Fibroblast of lung (primary cell): ENCODE data around the gene TROAP. TPM values are rescaled to one million over a fixed set of nuclear protein-coding genes. Genes with fewer than 3 reads are reported as not detected.

Source experiments
- DNase-seq, 2 donors: peaks; one replicate each; pipeline versions ENCODE4 v3.0.0 to v3.0.0-alpha.2; 2010; ENCODE audit warnings: low read depth in 2 of 2
- H2AFZ ChIP-seq: 2 replicates; pipeline ENCODE4 v1.5.1; 2012; ENCODE audit warnings: low read length, control low read depth, inconsistent platforms
- H3K27ac ChIP-seq: 2 replicates; pipeline ENCODE4 v1.5.1; 2011; ENCODE audit warnings: low read length, control low read depth; ENCODE audit not compliant: insufficient read depth
- H3K27me3 ChIP-seq: 2 replicates; pipeline ENCODE4 v1.5.1; 2011; ENCODE audit warnings: mild to moderate bottlenecking, low read length; ENCODE audit not compliant: control insufficient read depth, insufficient read depth
- H3K36me3 ChIP-seq: 2 replicates; pipeline ENCODE4 v1.5.1; 2011; ENCODE audit warnings: low read length; ENCODE audit not compliant: control insufficient read depth, insufficient read depth
- H3K4me1 ChIP-seq: 2 replicates; pipeline ENCODE4 v1.5.1; 2011; ENCODE audit warnings: low read length; ENCODE audit not compliant: control insufficient read depth, insufficient read depth; ENCODE audit errors: extremely low read depth
- H3K4me2 ChIP-seq: 2 replicates; pipeline ENCODE4 v1.5.1; 2011; ENCODE audit warnings: low read length, control low read depth; ENCODE audit not compliant: insufficient read depth; ENCODE audit errors: extremely low read depth
- H3K4me3 ChIP-seq, 4 experiments: fragments of 200-600 bp in 1 of 4; sonication (generic) in 1 of 4; replicated peaks in 1 of 4; 2 replicates each; pipeline ENCODE4 v1.5.1; 2011 to 2016; ENCODE audit warnings: low read length in 4 of 4, low read depth in 3 of 4, mild to moderate bottlenecking in 3 of 4, control low read depth in 2 of 4, inconsistent platforms in 1 of 4, mixed read lengths in 1 of 4; ENCODE audit not compliant: insufficient read depth in 1 of 4; ENCODE audit errors: control extremely low read depth in 1 of 4
- H3K79me2 ChIP-seq: 2 replicates; pipeline ENCODE4 v1.5.1; 2012; ENCODE audit warnings: mild to moderate bottlenecking, low read length, inconsistent platforms; ENCODE audit not compliant: control insufficient read depth, insufficient read depth
- H3K9ac ChIP-seq: 2 replicates; pipeline ENCODE4 v1.5.1; 2011; ENCODE audit warnings: mild to moderate bottlenecking, low read length, control low read depth; ENCODE audit not compliant: insufficient read depth
- H3K9me3 ChIP-seq: 2 replicates; pipeline ENCODE4 v1.5.1; 2012; ENCODE audit warnings: low read depth, low read length; ENCODE audit not compliant: control insufficient read depth, insufficient read depth
- H4K20me1 ChIP-seq: 2 replicates; pipeline ENCODE4 v1.5.1; 2011; ENCODE audit warnings: low read length; ENCODE audit not compliant: control insufficient read depth, insufficient read depth; ENCODE audit errors: extremely low read depth
- CTCF ChIP-seq, 2 donors: IDR thresholded peaks in 1 of 2; conservative IDR thresholded peaks in 1 of 2; 1 replicate in 1 of 2; 2 replicates in 1 of 2; pipeline ENCODE4 v1.5.1; 2011 to 2012; ENCODE audit warnings: low read length in 2 of 2, control low read depth in 1 of 2, inconsistent platforms in 1 of 2, low read depth in 1 of 2, mild to moderate bottlenecking in 1 of 2
- EZH2 ChIP-seq: IDR thresholded peaks from 2 replicates; pipeline ENCODE4 v1.5.1; 2012; ENCODE audit warnings: low read length, control low read depth, mild to moderate bottlenecking; ENCODE audit errors: missing control alignments
- polyA plus RNA-seq, 2 donors: library from polyadenylated mRNA; depleted of rRNA in 1 of 2; stranded (reverse) in 1 of 2; unstranded in 1 of 2; fragments of >200 nt; gene quantifications; 2 replicates each; pipeline ENCODE4 v1.2.1, GENCODE V29; 2011 to 2012; ENCODE audit warnings: missing spikeins in 1 of 2
- total RNA-seq: library from RNA; depleted of rRNA; stranded (reverse); fragments of >200 nt; gene quantifications from 2 replicates; pipeline ENCODE4 v1.2.1, GENCODE V29; 2014

TROAP gene
- total and polyA plus RNA-seq, 2 donors (not counting 1 experiment from before 2014, with no cell fraction given), result 4.8 to 6.3 TPM

GRCh38 chr12:49336645-49337584 lies 13.9 kb downstream of the TROAP start, which contains the start of gene C1QL4:
Gene C1QL4, minus strand, starts transcription at chr12:49337188. Its CDS starts 711 bp downstream, at chr12:49336477.
- no peaks in the 10 kb centered on the region for H3K36me3 ChIP-seq
- no peak within 1 kb of the TSS for H3K27ac ChIP-seq
- peak within 1 kb of the TSS; percentile 69 for H2AFZ ChIP-seq
- no peaks in the 10 kb centered on the region for H4K20me1 ChIP-seq
- TF ChIP-seq CTCF (conservative IDR thresholded peaks at IDR 0.05 in 1 of 2, IDR thresholded peaks at IDR 0.05 in 1 of 2; ENCODE audit: low read depth in 1 of 2, low read length in 2 of 2), result peak; percentile 66 to 73
- TF ChIP-seq EZH2, result peak; percentile 98
- H3K9ac ChIP-seq, result peak within 1 kb of the TSS; percentile 16
- peak within 1 kb of the TSS; percentile 90 for H3K4me2 ChIP-seq
- no peaks in the 10 kb centered on the region for H3K4me1 ChIP-seq
- no peaks in the 10 kb centered on the region for H3K9me3 ChIP-seq
- H3K27me3 ChIP-seq, result peaks cover 50% of the 10 kb centered on the region
- H3K79me2 ChIP-seq, result no peaks in the 10 kb centered on the region
- DNase-seq, result peak; percentile 46 to 52
- peak within 1 kb of the TSS; percentile 42 to 52 (median 46) for H3K4me3 ChIP-seq

GRCh38 chr12:49338830-49339463 lies 15.9 kb downstream of the TROAP start:
- no peak overlapping the region for H2AFZ ChIP-seq
- no peak for TF ChIP-seq CTCF (conservative IDR thresholded peaks at IDR 0.05 in 1 of 2, IDR thresholded peaks at IDR 0.05 in 1 of 2; ENCODE audit: low read depth in 1 of 2, low read length in 2 of 2)
- TF ChIP-seq EZH2, result no peak
- no peak overlapping the region for H3K4me3 ChIP-seq
- H3K4me2 ChIP-seq, result no peak overlapping the region
- no peak overlapping the region for H3K27ac ChIP-seq
- no peak for DNase-seq
- H4K20me1 ChIP-seq, result no peaks in the 10 kb centered on the region
- H3K9ac ChIP-seq, result no peak overlapping the region
- H3K9me3 ChIP-seq, result no peaks in the 10 kb centered on the region
- H3K27me3 ChIP-seq, result peaks cover 64% of the 10 kb centered on the region
- H3K36me3 ChIP-seq, result no peaks in the 10 kb centered on the region
- H3K79me2 ChIP-seq, result no peaks in the 10 kb centered on the region
- peaks cover 9% of the 10 kb centered on the region for H3K4me1 ChIP-seq

GRCh38 chr12:49339464-49339861 lies 16.4 kb downstream of the TROAP start:
- Histone ChIP-seq H3K79me2 (no peaks in the 10 kb centered on the region), H3K4me2 (no peak overlapping the region), H3K9me3 (no peaks in the 10 kb centered on the region), H2AFZ (no peak overlapping the region), H3K4me1 (peaks cover 9% of the 10 kb centered on the region), H3K36me3 (no peaks in the 10 kb centered on the region), H3K4me3 (no peak overlapping the region), H3K27me3 (peaks cover 68% of the 10 kb centered on the region), H3K9ac (no peak overlapping the region), H4K20me1 (no peaks in the 10 kb centered on the region), H3K27ac (no peak overlapping the region)
- TF ChIP-seq EZH2 (no peak), CTCF (conservative IDR thresholded peaks at IDR 0.05 in 1 of 2, IDR thresholded peaks at IDR 0.05 in 1 of 2; ENCODE audit: low read depth in 1 of 2, low read length in 2 of 2) (no peak)
- DNase-seq, result no peak
